Mammary epithelial cell (primary cell): ENCODE measurements around the gene HIF3A.

Experiments used
- EZH2 ChIP-seq: IDR thresholded peaks from 2 replicates; pipeline ENCODE4 v1.6.1; 2012; ENCODE audit warnings: low read length, inconsistent platforms, borderline replicate concordance
- TF ChIP-seq, protein P1 (sequence below), 2 donors: IDR thresholded peaks in 1 of 2; conservative IDR thresholded peaks in 1 of 2; 2 replicates each; pipeline ENCODE4 v1.5.1; 2011 to 2012; ENCODE audit warnings: inconsistent platforms in 2 of 2, low read length in 2 of 2, mild to moderate bottlenecking in 2 of 2, control low read depth in 1 of 2, low read depth in 1 of 2; ENCODE audit not compliant: insufficient read depth in 1 of 2; ENCODE audit errors: extremely low read depth in 1 of 2

DNA sequence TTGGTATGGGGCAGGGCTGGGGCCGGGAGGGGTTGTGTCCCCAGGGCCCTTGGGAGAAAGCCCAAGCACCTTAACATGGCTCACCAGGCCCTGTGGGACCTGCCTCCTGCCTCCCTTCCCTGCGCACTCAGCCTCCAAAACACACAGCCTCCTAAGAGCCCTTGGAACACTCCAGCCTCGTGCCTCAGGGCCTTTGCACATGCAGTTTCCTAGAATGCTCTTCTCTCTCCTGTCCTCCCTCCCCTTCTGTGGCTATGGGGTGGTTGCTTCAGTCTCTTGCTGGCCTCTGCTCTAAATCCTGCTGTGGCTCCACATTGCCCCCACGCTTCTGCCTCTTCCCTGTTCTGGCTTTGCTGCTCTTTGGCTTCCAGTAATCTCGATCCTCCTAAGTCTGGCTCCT, 23.7 kb downstream of the HIF3A start:
- TF ChIP-seq, protein P1, sequence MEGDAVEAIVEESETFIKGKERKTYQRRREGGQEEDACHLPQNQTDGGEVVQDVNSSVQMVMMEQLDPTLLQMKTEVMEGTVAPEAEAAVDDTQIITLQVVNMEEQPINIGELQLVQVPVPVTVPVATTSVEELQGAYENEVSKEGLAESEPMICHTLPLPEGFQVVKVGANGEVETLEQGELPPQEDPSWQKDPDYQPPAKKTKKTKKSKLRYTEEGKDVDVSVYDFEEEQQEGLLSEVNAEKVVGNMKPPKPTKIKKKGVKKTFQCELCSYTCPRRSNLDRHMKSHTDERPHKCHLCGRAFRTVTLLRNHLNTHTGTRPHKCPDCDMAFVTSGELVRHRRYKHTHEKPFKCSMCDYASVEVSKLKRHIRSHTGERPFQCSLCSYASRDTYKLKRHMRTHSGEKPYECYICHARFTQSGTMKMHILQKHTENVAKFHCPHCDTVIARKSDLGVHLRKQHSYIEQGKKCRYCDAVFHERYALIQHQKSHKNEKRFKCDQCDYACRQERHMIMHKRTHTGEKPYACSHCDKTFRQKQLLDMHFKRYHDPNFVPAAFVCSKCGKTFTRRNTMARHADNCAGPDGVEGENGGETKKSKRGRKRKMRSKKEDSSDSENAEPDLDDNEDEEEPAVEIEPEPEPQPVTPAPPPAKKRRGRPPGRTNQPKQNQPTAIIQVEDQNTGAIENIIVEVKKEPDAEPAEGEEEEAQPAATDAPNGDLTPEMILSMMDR (conservative IDR thresholded peaks at IDR 0.05 in 1 of 2, IDR thresholded peaks at IDR 0.05 in 1 of 2; ENCODE audit: extremely low read depth in 1 of 2, insufficient read depth in 1 of 2, low read depth in 1 of 2, low read length in 2 of 2) = no peak
- TF ChIP-seq EZH2 = no peak
